H1 (cell line): ENCODE data around the gene C1QL2. TPM values are rescaled to one million over a fixed set of nuclear protein-coding genes. Genes with fewer than 3 reads are reported as not detected.

Experiments
- ATF2 ChIP-seq: IDR thresholded peaks from 2 replicates; pipeline ENCODE4 v1.6.1; 2012; ENCODE audit warnings: low read length, inconsistent platforms
- CTCF ChIP-seq, 3 experiments: IDR thresholded peaks; 1 replicate in 2 of 3; 2 replicates in 1 of 3; pipeline versions ENCODE4 v1.5.1 to v1.6.1; 2011; ENCODE audit warnings: low read length in 3 of 3, mild to moderate bottlenecking in 3 of 3, inconsistent platforms in 2 of 3, low read depth in 1 of 3, moderate library complexity in 1 of 3; ENCODE audit not compliant: insufficient read depth in 1 of 3; ENCODE audit errors: control extremely low read depth in 1 of 3
- E2F6 ChIP-seq: IDR thresholded peaks from 2 replicates; pipeline ENCODE4 v1.6.1; 2012; ENCODE audit warnings: inconsistent platforms
- JUN ChIP-seq: IDR thresholded peaks from 2 replicates; pipeline ENCODE4 v1.6.1; 2011; ENCODE audit warnings: low read depth, mild to moderate bottlenecking, improper control_type of control experiment, low read length
- SP2 ChIP-seq: IDR thresholded peaks from 2 replicates; pipeline ENCODE4 v1.6.1; 2012; ENCODE audit warnings: mild to moderate bottlenecking, low read length, inconsistent platforms
- SP4 ChIP-seq: IDR thresholded peaks from 2 replicates; pipeline ENCODE4 v1.6.1; 2012; ENCODE audit warnings: low read length, inconsistent platforms
- polyA plus RNA-seq, 7 experiments: library from polyadenylated mRNA; depleted of rRNA in 3 of 7; stranded (reverse) in 5 of 7; unstranded in 2 of 7; fragments of >200 nt in 5 of 7; fragments of 200-250 nt in 2 of 7; gene quantifications; 1 replicate in 5 of 7; 2 replicates in 1 of 7; 4 replicates in 1 of 7; pipeline versions ENCODE4 v1.2.1 to v1.2.3, GENCODE V29; 2011 to 2013; ENCODE audit warnings: missing spikeins in 2 of 7, mixed read lengths in 2 of 7
- total RNA-seq: library from RNA; stranded (reverse); fragmentation: NEBNext Ultra II Directional; extraction: Animal tissue kit (Norgen Biotek cat#: 25700); gene quantifications from 2 replicates; pipeline ENCODE4 v1.2.1, GENCODE V29; 2021

The C1QL2 gene
- total and polyA plus RNA-seq, 2 of the 8 experiments (the other 6 are each of a cell fraction or from before 2014, with no cell fraction given), result 0.80 to 0.88 TPM

- TF ChIP-seq ATF2 (no peak), E2F6 (no peak), SP2 (no peak), JUN (no peak), CTCF (IDR thresholded peaks at IDR 0.05; ENCODE audit: control extremely low read depth in 1 of 3, insufficient read depth in 1 of 3, low read depth in 1 of 3, low read length in 3 of 3) (no peak), SP4 (no peak)
- TF ChIP-seq, all 59 proteins: peak for 0
Measured at GRCh38 chr2:119181791-119182445, 23.4 kb upstream of the C1QL2 start (continued).
